Right lobe of liver (tissue), 4 donors: ENCODE measurements around the gene FFAR1.

Experiments
- POLR2A ChIP-seq: fragments of 450-650 bp; IDR thresholded peaks from one replicate; pipeline ENCODE4 v1.6.1; 2017; ENCODE audit warnings: antibody characterized with exemption, mild to moderate bottlenecking
- TF ChIP-seq, protein P1 (sequence below), 4 donors: fragments of 200-600 bp in 3 of 4; fragments of 450-650 bp in 1 of 4; IDR thresholded peaks; one replicate each; pipeline versions ENCODE4 v1.5.1 to v1.8.0; 2016 to 2022; ENCODE audit warnings: antibody characterized with exemption in 4 of 4, mild to moderate bottlenecking in 2 of 4
- donor health status: DM: no; HTN: no; CAD: no.
- donor health status: DM: no; HTN: no; CAD: no.
- donor health status: DM: no; HTN: yes; CAD: no.

DNA sequence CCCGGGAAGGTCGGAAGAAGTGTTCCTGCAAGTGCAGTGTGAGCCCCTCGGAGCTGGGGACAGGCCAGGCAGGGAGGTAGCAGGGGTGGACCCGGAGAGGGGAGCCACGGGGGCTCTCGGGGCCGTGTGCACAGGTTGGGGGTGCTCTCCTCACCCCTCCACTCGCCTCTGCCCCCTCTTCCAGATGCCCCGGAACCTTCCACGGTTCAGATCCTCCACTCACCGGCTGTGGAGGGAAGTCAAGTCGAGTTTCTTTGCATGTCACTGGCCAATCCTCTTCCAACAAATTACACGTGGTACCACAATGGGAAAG lies 9.8 kb upstream of the FFAR1 start:
- TF ChIP-seq, protein P1, sequence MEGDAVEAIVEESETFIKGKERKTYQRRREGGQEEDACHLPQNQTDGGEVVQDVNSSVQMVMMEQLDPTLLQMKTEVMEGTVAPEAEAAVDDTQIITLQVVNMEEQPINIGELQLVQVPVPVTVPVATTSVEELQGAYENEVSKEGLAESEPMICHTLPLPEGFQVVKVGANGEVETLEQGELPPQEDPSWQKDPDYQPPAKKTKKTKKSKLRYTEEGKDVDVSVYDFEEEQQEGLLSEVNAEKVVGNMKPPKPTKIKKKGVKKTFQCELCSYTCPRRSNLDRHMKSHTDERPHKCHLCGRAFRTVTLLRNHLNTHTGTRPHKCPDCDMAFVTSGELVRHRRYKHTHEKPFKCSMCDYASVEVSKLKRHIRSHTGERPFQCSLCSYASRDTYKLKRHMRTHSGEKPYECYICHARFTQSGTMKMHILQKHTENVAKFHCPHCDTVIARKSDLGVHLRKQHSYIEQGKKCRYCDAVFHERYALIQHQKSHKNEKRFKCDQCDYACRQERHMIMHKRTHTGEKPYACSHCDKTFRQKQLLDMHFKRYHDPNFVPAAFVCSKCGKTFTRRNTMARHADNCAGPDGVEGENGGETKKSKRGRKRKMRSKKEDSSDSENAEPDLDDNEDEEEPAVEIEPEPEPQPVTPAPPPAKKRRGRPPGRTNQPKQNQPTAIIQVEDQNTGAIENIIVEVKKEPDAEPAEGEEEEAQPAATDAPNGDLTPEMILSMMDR (IDR thresholded peaks at IDR 0.05): no peak
- TF ChIP-seq POLR2A: no peak
